Ishikawa (cell line): Measurements from ENCODE around the gene MRPS10.
A peak's percentile ranks its signal among the peaks of the same experiment; 100 is the strongest.

Experiments used
- CEBPB ChIP-seq: IDR thresholded peaks from 2 replicates; pipeline ENCODE4 v1.6.1; 2012
- CREB1 ChIP-seq: IDR thresholded peaks from 2 replicates; pipeline ENCODE4 v1.6.1; 2012; ENCODE audit warnings: low read depth
- EGR1 ChIP-seq: IDR thresholded peaks from 2 replicates; pipeline ENCODE4 v1.6.1; 2012
- EP300 ChIP-seq: IDR thresholded peaks from 2 replicates; pipeline ENCODE4 v1.6.1; 2012; ENCODE audit warnings: borderline replicate concordance
- FOXM1 ChIP-seq: IDR thresholded peaks from 2 replicates; pipeline ENCODE4 v1.6.1; 2012; ENCODE audit warnings: low read depth, borderline replicate concordance
- NFIC ChIP-seq: IDR thresholded peaks from 2 replicates; pipeline ENCODE4 v1.6.1; 2012
- RAD21 ChIP-seq: IDR thresholded peaks from 2 replicates; pipeline ENCODE4 v1.6.1; 2012; ENCODE audit warnings: low read depth
- TAF1 ChIP-seq: IDR thresholded peaks from 2 replicates; pipeline ENCODE4 v1.6.1; 2012; ENCODE audit warnings: low read depth, mild to moderate bottlenecking
- TCF12 ChIP-seq: IDR thresholded peaks from 2 replicates; pipeline ENCODE4 v1.6.1; 2012; ENCODE audit warnings: low read depth
- TEAD4 ChIP-seq: IDR thresholded peaks from 2 replicates; pipeline ENCODE4 v1.6.1; 2012
- YY1 ChIP-seq: IDR thresholded peaks from 2 replicates; pipeline ENCODE4 v1.6.1; 2012; ENCODE audit warnings: low read depth
- ZBTB7A ChIP-seq: IDR thresholded peaks from 2 replicates; pipeline ENCODE4 v1.6.1; 2012; ENCODE audit warnings: low read depth
- TF ChIP-seq, protein P1 (sequence below): IDR thresholded peaks from 2 replicates; pipeline ENCODE4 v1.6.1; 2012
- TF ChIP-seq, protein P2 (sequence below): IDR thresholded peaks from 2 replicates; pipeline ENCODE4 v1.6.1; 2012; ENCODE audit warnings: low read depth, mild to moderate bottlenecking
- TF ChIP-seq, protein P3 (sequence below): IDR thresholded peaks from 2 replicates; pipeline ENCODE4 v1.6.1; 2012

Gene MRPS10

DNA sequence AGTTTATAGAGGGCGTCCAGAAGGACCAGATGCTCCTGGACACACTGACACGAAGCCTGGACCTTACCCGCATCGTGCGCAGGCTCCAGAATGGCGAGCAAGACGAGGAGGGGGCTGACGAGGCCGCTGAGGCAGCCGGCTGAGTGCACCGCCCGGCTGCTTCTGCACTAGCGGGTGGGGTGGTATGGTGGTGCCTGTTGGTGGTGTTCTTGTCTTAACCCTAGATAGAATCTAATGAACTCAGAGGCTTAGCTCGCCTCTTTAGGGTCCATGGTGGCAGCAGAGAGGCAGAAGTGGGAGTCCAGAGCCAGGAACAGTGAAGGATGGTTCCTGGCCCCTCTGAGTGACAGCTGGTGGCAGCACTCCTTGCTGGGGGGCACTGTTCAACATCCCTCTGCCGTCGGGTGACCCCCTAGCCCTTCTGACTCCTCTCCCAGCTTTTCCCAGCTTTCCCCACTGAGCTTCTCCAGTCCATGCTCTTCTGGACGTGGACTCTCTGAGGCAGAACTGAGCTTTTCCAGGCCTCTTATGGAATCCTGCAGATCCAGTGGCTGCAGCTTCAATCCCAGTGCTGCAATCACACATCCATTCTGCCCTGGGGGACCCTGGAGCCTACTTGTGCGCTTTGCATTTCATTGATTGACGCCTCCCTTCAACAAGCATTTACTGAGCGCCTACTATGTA is 38.3 kb downstream of the MRPS10 start:
- TF ChIP-seq EP300 (no peak), TEAD4 (no peak), EGR1 (no peak), RAD21 (no peak), TAF1 (no peak), CREB1 (no peak), YY1 (no peak), NFIC (no peak), CEBPB (no peak), ZBTB7A (no peak)
- TF ChIP-seq, protein P1, sequence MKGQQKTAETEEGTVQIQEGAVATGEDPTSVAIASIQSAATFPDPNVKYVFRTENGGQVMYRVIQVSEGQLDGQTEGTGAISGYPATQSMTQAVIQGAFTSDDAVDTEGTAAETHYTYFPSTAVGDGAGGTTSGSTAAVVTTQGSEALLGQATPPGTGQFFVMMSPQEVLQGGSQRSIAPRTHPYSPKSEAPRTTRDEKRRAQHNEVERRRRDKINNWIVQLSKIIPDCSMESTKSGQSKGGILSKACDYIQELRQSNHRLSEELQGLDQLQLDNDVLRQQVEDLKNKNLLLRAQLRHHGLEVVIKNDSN = no peak
- TF ChIP-seq, protein P2, sequence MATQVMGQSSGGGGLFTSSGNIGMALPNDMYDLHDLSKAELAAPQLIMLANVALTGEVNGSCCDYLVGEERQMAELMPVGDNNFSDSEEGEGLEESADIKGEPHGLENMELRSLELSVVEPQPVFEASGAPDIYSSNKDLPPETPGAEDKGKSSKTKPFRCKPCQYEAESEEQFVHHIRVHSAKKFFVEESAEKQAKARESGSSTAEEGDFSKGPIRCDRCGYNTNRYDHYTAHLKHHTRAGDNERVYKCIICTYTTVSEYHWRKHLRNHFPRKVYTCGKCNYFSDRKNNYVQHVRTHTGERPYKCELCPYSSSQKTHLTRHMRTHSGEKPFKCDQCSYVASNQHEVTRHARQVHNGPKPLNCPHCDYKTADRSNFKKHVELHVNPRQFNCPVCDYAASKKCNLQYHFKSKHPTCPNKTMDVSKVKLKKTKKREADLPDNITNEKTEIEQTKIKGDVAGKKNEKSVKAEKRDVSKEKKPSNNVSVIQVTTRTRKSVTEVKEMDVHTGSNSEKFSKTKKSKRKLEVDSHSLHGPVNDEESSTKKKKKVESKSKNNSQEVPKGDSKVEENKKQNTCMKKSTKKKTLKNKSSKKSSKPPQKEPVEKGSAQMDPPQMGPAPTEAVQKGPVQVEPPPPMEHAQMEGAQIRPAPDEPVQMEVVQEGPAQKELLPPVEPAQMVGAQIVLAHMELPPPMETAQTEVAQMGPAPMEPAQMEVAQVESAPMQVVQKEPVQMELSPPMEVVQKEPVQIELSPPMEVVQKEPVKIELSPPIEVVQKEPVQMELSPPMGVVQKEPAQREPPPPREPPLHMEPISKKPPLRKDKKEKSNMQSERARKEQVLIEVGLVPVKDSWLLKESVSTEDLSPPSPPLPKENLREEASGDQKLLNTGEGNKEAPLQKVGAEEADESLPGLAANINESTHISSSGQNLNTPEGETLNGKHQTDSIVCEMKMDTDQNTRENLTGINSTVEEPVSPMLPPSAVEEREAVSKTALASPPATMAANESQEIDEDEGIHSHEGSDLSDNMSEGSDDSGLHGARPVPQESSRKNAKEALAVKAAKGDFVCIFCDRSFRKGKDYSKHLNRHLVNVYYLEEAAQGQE = no peak

DNA sequence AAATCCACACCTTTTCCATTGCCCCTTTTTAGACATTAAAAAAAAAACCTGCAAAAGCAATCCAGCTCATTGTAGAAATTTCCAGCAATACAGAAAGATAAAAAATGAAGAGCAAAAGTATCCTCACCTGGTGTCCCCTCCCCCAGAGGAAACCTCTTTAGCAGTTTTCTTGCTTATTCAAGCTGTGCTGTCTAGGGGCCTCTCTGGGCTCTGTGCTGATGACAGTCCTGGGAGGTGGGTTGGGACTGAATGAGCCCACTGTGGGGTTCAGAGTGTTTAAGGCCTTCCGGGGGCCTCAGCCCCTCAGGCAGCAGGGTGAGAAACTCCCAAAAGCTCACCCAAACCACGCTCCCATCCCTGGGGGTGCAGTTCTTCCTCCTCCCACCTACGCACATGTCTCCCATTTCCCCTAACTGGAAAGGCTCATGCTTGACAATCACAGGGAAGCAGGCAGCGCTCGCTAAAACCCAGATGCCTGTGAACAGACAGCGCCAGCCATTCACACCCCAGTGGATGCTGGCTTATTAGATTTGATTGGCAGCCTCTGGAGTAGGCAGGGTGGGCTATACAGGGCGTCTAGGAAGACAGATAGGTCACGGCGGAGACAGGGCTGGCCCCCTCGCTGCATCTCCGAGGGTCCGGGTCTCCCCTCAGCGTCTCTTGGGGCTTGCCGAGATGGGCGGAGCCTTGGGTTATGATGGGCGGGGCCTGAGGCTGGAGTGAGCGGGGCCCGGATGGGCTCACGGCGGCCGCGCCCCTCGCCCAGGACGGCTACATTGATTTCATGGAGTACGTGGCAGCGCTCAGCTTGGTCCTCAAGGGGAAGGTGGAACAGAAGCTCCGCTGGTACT is 39.9 kb downstream of the MRPS10 start:
- TF ChIP-seq CEBPB (no peak), TAF1 (no peak), NFIC (no peak), CREB1 (no peak)

DNA sequence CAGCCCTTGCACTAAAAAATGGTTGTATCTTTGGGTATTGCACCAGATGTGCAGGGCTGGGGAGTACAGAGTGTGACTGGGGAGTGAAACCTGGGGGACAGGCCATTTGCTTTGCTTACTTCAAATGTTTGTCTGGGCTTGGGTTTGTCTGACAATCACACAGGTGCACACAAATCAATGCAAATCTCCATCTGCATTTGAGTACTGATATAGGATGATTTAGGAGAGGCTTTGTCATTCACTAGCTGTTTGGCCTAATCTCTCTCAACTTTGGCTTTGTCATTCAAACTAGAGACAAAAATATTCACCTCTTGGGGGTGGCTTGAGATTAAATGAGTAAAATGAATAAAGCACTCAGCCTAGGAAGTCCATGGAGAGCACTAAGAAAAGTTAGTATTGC is 40.7 kb downstream of the MRPS10 start:
- TF ChIP-seq, protein P3, sequence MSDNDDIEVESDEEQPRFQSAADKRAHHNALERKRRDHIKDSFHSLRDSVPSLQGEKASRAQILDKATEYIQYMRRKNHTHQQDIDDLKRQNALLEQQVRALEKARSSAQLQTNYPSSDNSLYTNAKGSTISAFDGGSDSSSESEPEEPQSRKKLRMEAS = no peak
- TF ChIP-seq CREB1 (no peak), CEBPB (no peak), RAD21 (no peak), ZBTB7A (no peak), YY1 (no peak), EP300 (no peak), NFIC (no peak), EGR1 (no peak), TCF12 (no peak), TAF1 (no peak), TEAD4 (no peak), FOXM1 (no peak)
- TF ChIP-seq, protein P1 = no peak
- TF ChIP-seq, protein P2 = no peak

DNA sequence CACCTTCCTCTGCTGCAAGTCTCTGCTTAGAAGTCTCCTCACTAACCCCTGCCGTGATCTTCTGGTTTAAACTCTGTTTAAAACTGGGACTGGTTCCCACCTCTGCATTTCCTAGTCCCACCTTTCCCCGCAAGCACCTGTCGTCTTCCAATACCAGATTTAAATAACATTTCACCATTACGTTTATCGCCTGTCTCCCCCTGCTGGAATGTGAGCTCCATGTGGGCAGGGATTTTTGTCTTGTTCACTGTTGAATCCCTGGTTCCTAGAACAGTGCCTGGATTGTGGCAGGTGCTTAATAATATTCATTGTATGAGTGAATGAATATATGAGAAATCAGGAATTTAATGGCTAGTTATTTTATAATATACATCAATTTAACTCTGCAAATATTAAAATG is 41.8 kb downstream of the MRPS10 start:
- no peak for TF ChIP-seq CEBPB
- TF ChIP-seq EGR1 = no peak
- TF ChIP-seq, protein P1 = no peak
- TF ChIP-seq RAD21 = peak; percentile 56
- TF ChIP-seq ZBTB7A = no peak

DNA sequence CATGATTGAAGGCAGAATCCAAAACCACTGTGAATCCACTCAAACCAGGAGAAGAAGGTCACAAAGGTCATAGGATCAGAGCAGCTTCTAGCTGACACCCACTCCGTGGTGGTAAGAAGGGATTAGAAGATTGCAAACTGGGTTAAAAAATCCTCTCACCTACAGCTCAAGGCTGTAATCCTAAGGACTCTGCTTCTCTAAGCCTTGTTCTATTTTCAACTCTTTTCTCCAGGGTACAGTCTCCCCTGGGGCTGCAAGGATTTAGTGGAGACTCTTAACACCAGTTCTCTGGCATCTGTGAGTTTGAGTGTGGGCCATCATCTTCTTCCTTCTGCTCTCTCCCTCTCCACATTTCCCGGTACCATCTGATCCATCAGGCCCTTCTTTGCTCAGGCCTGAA is 44.6 kb downstream of the MRPS10 start, which contains the start of gene GUCA1A:
Gene GUCA1A (plus strand): TSS at position 264 of the 400 bp plus-strand sequence. CDS start 250 bp downstream, outside the sequence.
- TF ChIP-seq EGR1 = no peak
- TF ChIP-seq, protein P3 = no peak
- no peak for TF ChIP-seq NFIC
- TF ChIP-seq TCF12 = no peak
- no peak for TF ChIP-seq TAF1
- TF ChIP-seq, protein P1 = no peak
- TF ChIP-seq CEBPB = no peak
- TF ChIP-seq, protein P2 = no peak
- TF ChIP-seq FOXM1 = no peak
